ENCODE data around the gene PCYT2. TPM values are rescaled to one million over a fixed set of nuclear protein-coding genes. Genes with fewer than 3 reads are reported as not detected.

PCYT2 gene
- polyA plus RNA-seq, 3 donors, result 49.6 to 55.1 (median 52.9) TPM

DNA sequence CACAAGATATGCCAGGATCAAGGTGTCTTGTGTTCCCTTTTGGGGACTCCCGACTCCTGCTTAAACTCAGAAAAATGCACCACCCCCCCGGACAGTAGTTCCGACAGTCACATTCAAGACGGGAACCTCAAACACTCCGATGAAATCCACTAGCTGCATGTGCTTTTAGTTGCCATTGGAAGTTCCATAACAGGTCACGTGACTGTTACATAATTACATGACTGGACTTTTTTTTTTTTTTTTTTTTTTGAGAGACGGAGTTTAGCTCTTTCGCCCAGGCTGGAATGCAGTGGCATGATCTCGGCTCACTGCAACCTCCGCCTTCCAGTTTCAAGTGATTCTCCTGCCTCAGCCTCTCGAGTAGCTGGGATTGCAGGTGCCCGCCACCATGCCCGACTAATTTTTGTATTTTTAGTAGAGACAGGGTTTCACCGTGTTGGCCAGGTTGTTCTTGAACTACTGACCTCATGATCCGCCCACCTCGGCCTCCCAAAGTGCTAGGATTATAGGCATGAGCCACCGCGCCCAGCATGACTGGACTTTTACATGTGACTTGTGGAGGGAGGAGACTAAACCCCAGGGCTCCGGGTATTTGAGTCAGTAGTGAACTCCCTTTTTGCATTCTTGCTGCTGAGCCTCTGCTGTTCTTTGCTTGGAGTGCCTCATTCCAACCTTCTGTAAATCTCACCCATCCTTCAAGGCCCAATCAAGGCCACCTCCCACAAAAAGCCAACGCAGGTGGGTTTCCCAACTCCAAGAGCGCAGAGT, 5.2 kb upstream of the PCYT2 start:
- DNase-seq, result no peak

GRCh38 chr17:81915331-81915730, 4.1 kb upstream of the PCYT2 start:
- DNase-seq, result no peak

GRCh38 chr17:81914103-81914850, 3.1 kb upstream of the PCYT2 start:
- DNase-seq, result no peak

DNA sequence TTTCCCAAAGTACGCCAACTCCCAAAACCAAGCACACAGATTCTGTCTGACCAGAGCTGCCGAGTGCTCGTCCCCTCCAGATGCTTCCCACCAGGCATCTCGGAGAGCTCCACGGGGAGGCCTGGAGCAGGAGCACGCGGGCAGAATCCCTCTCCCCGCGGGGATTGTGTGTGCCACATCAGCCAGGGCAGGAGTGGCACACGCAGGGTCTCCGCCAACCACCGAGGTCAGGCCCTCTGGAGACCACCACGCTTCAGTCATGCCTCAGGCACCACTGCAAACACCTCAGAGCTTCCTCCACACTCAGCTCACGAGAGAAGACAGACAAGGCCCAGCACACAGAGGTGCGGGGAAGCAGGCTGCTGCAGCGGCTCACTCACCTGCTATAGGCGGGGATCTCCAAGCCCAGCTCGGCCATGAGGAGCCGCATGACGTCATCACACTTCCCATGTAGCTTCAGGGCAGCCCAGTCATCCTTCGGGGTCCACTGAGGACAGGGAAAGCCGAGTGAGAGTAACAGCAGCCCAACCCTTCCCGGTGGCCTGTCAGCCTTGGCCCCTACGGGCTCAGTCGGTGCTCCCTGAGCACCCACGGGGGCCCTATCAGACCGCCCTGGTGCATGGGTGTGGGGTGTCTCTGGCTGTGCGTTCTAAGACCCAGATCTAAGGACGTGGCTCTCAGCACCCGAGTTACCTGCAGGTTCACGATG, 2.3 kb upstream of the PCYT2 start:
- DNase-seq, result no peak

DNA sequence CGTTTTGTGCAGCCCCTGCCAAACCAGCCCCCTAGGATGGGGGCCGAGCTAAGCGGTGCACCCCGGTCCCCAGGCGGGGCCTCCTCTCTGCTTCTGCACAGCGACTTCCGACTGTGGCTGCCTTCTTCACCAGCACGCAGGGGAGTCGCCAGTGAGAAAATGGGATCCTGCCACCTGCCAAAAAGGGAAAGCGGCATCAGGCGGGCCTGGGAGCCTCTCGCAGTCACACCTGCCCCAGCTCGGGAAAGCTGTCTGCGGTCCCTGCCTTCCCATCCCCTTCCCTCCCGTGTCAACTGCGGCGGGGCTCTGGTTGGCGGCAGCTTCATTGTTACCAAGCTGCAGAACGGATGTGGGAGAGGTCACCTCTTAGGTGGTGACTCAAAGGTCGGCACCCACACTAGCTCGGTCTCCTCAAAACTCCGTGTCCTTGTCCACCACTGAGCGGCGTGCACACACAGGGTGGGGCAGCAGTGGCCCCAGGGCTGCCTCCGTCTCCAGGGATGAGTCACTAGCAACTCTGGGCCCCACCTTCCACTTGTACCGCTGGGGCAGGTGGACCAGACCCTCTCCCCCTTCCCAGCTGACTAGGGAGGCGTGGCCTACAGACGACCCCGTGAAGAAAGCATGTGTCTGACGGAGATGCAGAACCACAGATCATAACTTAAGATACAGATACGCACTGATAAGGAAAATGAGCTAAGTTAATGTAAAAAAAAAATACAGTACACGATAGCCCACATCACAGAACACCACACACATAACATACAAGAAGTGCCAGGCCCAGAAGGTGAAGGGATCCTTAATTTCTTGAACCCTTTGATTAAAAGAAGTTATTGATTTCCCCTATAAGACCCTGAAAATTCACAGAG, 1.5 kb upstream of the PCYT2 start:
- DNase-seq, result no peak

DNA sequence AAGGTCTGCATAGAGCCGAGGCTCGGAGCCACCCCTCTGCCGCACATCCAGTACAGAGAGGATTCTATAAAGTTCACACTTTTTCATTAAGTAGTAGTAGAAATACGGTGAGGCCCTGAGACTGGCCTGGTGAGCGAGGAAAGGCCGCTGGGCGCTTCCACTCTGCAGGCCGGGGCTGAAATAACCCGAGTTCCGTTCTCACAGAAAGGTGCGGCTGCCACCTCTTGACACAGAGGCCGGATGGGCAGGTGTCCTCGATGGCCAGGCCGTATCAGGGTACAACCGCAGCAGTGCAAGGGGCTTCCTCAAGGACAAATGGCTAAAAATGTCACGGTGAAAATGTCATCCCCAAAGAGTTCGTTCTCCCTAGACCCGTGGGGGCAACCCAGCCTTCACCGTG, 770 bp upstream of the PCYT2 start:
- DNase-seq, result no peak

- DNase-seq, result no peak
Observed at GRCh38 chr17:81910840-81911276, 341 bp downstream of the PCYT2 start.

- DNase-seq, result no peak
Observed at GRCh38 chr17:81909966-81910839, 996 bp downstream of the PCYT2 start.

DNA sequence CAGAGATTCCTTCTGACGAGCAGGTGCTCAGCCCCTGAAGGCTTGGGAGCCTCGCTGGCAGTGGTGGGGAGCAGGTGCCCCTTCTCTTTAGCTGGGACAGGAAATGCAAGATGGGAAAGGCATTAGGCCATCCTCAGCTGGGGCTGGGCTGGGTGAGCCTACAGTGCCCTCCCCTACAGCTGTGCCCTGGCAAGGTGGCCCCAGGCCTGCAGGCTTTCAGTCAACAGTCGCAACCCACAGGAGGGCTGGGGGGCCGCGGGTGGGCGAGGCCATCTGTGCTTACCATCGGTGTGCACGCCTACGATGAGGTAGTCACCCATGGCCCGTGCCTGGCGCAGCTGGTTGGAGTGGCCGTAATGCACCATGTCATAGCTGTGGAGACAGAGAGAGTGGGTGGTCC, 2.0 kb downstream of the PCYT2 start:
- DNase-seq, result no peak

GRCh38 chr17:81908793-81909192, 2.4 kb downstream of the PCYT2 start:
- DNase-seq, result no peak

DNA sequence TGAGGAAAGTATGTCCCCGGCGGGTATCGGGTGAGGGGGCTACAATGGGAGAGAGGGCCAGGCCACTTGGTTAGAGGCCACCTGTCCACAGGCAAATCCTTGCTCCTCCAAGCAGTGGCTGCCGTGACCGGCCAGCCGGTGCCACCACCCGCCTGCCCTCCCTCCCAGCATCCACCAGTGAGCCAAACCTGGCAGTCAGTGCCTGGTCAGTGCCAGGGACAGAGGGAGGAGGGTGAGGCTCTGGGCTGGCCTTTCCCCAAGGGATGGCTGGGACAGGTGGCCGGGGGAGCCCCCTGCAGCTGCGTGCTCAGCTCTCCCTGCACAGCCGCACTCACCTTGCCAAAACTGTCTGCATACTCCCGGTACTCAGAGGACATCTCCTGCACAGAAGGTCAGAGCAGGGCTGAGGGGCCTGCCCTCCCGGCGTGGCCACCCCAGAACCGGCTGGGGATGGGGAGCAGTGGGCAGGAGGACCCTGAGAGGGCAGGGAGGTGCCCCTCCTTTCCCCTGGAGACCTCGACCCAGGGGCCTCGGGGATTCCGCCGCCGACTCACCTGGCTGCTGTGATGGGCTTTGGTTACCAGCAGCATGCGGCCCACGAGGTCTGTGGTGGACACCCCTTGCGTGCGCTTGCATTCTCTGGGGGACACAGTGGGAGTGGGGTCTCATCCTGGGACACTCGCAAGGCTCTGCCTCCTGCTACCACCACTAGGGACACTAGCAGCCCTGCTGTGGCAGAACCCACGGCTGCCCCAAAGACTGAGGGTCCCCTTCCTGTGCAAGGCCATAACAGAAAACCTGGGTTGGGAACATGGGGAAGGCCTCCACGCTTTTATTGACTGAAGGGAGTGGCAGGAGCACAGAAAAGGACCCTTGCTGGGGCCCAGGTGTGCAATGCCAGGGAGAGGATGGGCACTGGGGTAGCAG, 3.7 kb downstream of the PCYT2 start:
- DNase-seq, result no peak

DNA sequence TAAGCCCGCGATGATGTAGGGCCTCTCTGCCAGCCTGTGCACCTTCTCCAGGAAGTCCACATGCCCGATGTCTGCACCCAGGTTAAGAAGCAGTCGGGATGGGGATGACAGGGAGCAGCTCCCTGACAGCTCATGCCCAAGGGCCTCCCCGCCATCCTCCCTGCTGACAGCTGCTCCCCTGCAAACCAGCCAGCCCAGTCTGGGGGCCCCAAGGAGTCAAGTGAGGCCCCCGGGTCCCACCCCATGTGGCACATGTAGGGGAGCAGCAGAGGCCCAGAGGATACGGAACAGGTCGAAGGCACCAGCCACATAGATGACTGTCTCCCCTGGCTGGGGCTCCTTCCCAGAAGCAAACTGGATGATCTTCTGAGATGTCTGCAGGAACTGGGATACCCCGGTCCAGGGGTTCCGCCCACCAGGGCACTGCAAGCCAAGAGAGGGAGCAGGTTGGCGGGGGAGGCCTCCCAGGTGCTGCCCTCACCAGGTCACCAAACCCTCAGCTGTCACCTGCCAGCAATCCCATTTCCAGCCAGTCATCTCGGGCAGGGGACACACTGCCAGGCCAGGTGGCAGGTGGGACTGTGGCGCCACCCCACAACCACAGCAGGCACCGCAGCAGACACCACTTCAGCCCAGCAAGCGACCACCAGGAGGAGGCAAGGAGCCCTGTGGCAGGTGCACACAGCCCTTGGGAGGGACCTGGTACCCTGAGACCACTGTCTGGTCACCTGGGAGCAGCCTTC, 4.6 kb downstream of the PCYT2 start:
- DNase-seq, result no peak

DNA sequence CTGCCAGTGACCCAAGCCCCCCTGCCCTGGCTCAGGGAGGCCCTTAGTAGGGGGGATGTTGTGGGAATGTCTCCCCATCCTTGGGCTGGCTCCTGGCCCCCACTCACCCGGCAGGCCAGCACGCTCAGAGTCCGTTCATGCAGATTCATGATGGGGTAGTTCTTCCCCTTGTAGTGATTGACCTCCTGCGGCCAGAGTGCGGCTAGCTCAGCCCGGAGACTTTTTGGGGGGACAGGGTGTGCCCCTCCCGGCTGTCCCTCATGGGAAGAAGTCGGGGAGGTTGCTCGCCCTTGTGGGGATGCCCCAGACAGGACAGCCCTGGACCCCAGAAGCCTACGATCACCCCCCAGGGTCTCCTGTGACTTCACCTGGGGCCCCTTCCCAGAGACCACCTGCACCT, 5.2 kb downstream of the PCYT2 start:
- DNase-seq, result no peak

DNA sequence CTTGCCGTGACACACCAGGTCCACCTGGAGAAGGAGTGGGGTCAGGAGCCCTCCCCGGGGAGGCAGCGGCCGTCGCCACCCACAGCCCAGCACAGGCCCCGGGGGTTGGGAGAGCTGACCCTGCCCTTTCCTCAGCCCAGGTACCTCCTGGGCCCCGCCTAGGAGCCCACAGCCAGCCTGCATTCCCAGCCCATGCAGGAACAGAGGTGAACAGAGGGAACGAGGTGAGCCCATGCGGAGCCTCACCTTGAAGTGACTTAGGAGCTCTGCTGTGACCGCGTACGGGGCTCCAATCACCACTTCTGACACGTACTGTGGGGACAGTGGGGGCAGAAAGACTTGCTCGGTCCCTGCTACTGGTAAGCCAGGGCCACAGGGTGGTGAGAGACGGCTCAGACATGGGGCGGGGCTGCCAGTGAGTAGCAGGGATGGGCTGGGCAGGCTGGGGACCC, 5.7 kb downstream of the PCYT2 start:
- DNase-seq, result no peak

DNA sequence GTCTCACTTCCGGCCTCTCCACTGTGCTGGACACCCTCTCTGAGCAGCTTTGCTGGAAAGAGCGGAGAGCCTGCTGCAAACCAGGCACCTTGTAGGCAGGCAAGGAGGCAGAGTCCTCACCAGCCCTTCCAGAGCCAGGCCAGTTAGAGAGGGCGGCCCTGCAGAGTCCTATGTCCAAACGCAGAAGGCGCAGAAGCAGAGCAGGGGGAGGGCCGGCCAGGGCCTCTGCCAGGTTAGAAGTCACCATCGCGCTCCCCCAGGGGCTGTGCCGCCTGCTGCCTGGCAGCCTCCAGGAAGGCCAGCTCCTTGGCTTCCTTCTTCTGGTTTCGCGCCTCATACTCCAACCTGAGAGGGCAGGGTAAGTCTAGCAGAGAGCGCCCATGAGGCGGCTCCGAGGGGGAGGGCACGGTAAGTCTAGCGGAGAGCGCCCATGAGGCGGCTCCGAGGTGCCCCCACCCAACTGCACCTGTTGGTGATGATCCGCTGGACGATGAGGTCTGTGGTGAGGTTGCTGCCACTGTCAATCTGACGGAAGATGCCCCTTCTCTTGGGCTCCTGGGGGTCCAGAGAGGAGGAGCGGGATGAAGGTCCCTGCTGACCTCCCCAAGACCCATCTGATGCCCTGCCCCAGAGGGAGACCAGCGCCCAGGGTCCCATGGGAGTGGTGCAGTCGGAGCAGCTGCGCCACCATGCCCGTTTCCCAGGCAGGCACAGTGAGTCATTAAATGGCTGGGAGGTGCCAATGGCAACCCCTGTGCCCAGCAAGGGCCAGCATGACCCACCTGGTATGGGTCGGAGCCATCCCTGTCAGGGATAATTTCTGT, 6.4 kb downstream of the PCYT2 start:
- no peak for DNase-seq

GRCh38 chr17:81903896-81904599, 7.2 kb downstream of the PCYT2 start:
- DNase-seq, result no peak

- no peak for DNase-seq
Observed at GRCh38 chr17:81903415-81903831, 7.8 kb downstream of the PCYT2 start.
